Embryonic facial prominence (tissue), 1 donor: Measurements from ENCODE around the gene DDX39B.
"Not testable (repeated sequence)": the region's sequence is repeated elsewhere in the genome, so short reads cannot be mapped to it uniquely, and the experiment has no call there.

Experiments used
- DNase-seq: peaks from one replicate; pipeline ENCODE4 v3.0.0-alpha.2; 2016; ENCODE audit errors: extremely low spot score

DDX39B gene

GRCh38 chr6:31541658-31542521, at the start of gene DDX39B:
Gene DDX39B, minus strand, starts transcription at chr6:31542003. Its CDS starts 1,471 bp downstream, at chr6:31540532.
- peak; percentile 95 for DNase-seq

- DNase-seq, result not testable (repeated sequence)
These were observed 48.9 kb upstream of the DDX39B start for GRCh38 chr6:31590691-31591090.

- no peak for DNase-seq
These were observed 47.3 kb upstream of the DDX39B start for GRCh38 chr6:31588871-31589650.

- no peak for DNase-seq
These were observed 46.3 kb upstream of the DDX39B start for GRCh38 chr6:31587791-31588777.

- no peak for DNase-seq
These were observed 44.9 kb upstream of the DDX39B start for GRCh38 chr6:31586599-31587281.

- no peak for DNase-seq
These were observed 44.2 kb upstream of the DDX39B start, which contains the start of gene LST1 for GRCh38 chr6:31586008-31586407. Gene LST1, plus strand, starts transcription at chr6:31586277. Its CDS starts 1,023 bp downstream, at chr6:31587300.

- DNase-seq, result no peak
These were observed 43.7 kb upstream of the DDX39B start for GRCh38 chr6:31585491-31585890.

GRCh38 chr6:31582230-31582643, 40.4 kb upstream of the DDX39B start, which contains the start of gene LTB:
Gene LTB, minus strand, starts transcription at chr6:31582424. Its CDS starts 7 bp downstream, at chr6:31582417.
- no peak for DNase-seq

GRCh38 chr6:31581434-31582229, 39.8 kb upstream of the DDX39B start:
- no peak for DNase-seq

GRCh38 chr6:31580807-31581433, 39.1 kb upstream of the DDX39B start:
- DNase-seq, result peak; percentile 42

- DNase-seq, result no peak
These were observed 38.6 kb upstream of the DDX39B start for GRCh38 chr6:31580438-31580740.

GRCh38 chr6:31579546-31580437, 38.0 kb upstream of the DDX39B start:
- no peak for DNase-seq

GRCh38 chr6:31579119-31579505, 37.3 kb upstream of the DDX39B start:
- no peak for DNase-seq

GRCh38 chr6:31578184-31579118, 36.6 kb upstream of the DDX39B start:
- no peak for DNase-seq

- DNase-seq, result no peak
These were observed 35.8 kb upstream of the DDX39B start for GRCh38 chr6:31577579-31577966.

GRCh38 chr6:31576897-31577578, 35.2 kb upstream of the DDX39B start:
- no peak for DNase-seq
